Panc1 (cell line): ENCODE data around the gene RTF1. TPM values are rescaled to one million over a fixed set of nuclear protein-coding genes. Genes with fewer than 3 reads are reported as not detected.
"Not testable (repeated sequence)": the region's sequence is repeated elsewhere in the genome, so short reads cannot be mapped to it uniquely, and the experiment has no call there.

Experiments
- ATAC-seq: fragments of 200-7000 bp; cut with Tn5 transposase; 2 replicates; pipeline ENCODE4 v1.9.1; 2020; ENCODE audit warnings: mild to moderate bottlenecking, moderate library complexity
- BruUV-seq: library from RNA; stranded (reverse); fragments of 400-500 nt; replicated peaks from 2 replicates; lab custom pipeline; 2021; lab: Mats Ljungman, UMichigan
- CTCF ChIA-PET: fragments of 300-600 bp; sonication (Branson Sonifier 250); formaldehyde crosslinking; loops from one replicate; lab custom pipeline; 2022; ENCODE audit warnings: antibody characterized with exemption; lab: Charles Lee
- POLR2A ChIA-PET: fragments of 300-600 bp; sonication (Branson Sonifier 250); formaldehyde crosslinking; loops from one replicate; lab custom pipeline; 2022; ENCODE audit warnings: antibody characterized with exemption; lab: Charles Lee
- DNase-seq: peaks from one replicate; pipeline ENCODE4 v3.0.0-alpha.2; 2010; ENCODE audit warnings: low read depth, low spot score
- H3K27ac ChIP-seq: 2 replicates; pipeline ENCODE4 v1.5.1; 2011; ENCODE audit warnings: mild to moderate bottlenecking, low read length, inconsistent platforms
- H3K27me3 ChIP-seq: fragments of 200-500 bp; sonication (Bioruptor generic); 2 replicates; pipeline ENCODE4 v1.6.0; 2014; ENCODE audit warnings: low read length, inconsistent platforms; ENCODE audit not compliant: control insufficient read depth, insufficient read depth
- H3K36me3 ChIP-seq: fragments of 200-500 bp; sonication (Bioruptor generic); 2 replicates; pipeline ENCODE4 v1.5.1; 2014; ENCODE audit warnings: inconsistent platforms, mild to moderate bottlenecking, low read length, moderate library complexity; ENCODE audit not compliant: control insufficient read depth, insufficient read depth
- H3K4me1 ChIP-seq: 2 replicates; pipeline ENCODE4 v1.5.1; 2011; ENCODE audit warnings: inconsistent platforms, mild to moderate bottlenecking, low read length, moderate library complexity; ENCODE audit not compliant: control insufficient read depth, insufficient read depth
- H3K4me3 ChIP-seq, 2 experiments: 2 replicates each; pipeline ENCODE4 v1.5.1; 2011 to 2012; ENCODE audit warnings: low read depth in 2 of 2, low read length in 2 of 2, mild to moderate bottlenecking in 2 of 2, inconsistent platforms in 1 of 2, moderate library complexity in 1 of 2
- H3K9me3 ChIP-seq: fragments of 200-500 bp; sonication (Bioruptor generic); 2 replicates; pipeline ENCODE4 v1.5.1; 2014; ENCODE audit warnings: low read depth, mild to moderate bottlenecking, inconsistent platforms, low read length, moderate library complexity; ENCODE audit not compliant: control insufficient read depth, insufficient read depth
- CTCF ChIP-seq: fragments of 450-650 bp; IDR thresholded peaks from 2 replicates; pipeline ENCODE4 v1.5.1; 2017; ENCODE audit warnings: mild to moderate bottlenecking
- POLR2AphosphoS5 ChIP-seq: IDR thresholded peaks from 2 replicates; pipeline ENCODE4 v1.6.1; 2012; ENCODE audit warnings: mild to moderate bottlenecking, low read depth, low read length, moderate library complexity
- SIN3A ChIP-seq: IDR thresholded peaks from 2 replicates; pipeline ENCODE4 v1.6.1; 2012; ENCODE audit warnings: low read depth, mild to moderate bottlenecking, low read length, moderate library complexity, borderline replicate concordance; ENCODE audit not compliant: insufficient read depth
- TCF7L2 ChIP-seq: IDR thresholded peaks from 2 replicates; pipeline ENCODE4 v1.6.1; 2011; ENCODE audit warnings: mild to moderate bottlenecking, low read depth, low read length, inconsistent platforms
- in situ Hi-C: cut with HindIII; loops from 2 replicates; pipeline ENCODE4 v1.10.0; 2016; ENCODE audit warnings: low sequenced_read_pairs, low pct_unique_long_range_greater_than_20kb
- intact Hi-C: fragments of 100-400 bp; cut with micrococcal nuclease; formaldehyde crosslinking; loops from one replicate; pipeline ENCODE4 v1.10.0; 2022; ENCODE audit not compliant: unreplicated experiment
- total RNA-seq: library from RNA; stranded (reverse); gene quantifications from one replicate; pipeline ENCODE4 v1.2.1, GENCODE V29; 2021; ENCODE audit not compliant: unreplicated experiment
- TF ChIP-seq, protein P1 (sequence below), 2 experiments: IDR thresholded peaks; 2 replicates each; pipeline ENCODE4 v1.6.1; 2011 to 2012; ENCODE audit warnings: low read depth in 2 of 2, control low read depth in 1 of 2, low read length in 1 of 2, mild to moderate bottlenecking in 1 of 2, moderate library complexity in 1 of 2; ENCODE audit not compliant: insufficient read depth in 1 of 2

RTF1 gene
- total RNA-seq, 1 experiment from 2014 or later, result 43.5 TPM

DNA sequence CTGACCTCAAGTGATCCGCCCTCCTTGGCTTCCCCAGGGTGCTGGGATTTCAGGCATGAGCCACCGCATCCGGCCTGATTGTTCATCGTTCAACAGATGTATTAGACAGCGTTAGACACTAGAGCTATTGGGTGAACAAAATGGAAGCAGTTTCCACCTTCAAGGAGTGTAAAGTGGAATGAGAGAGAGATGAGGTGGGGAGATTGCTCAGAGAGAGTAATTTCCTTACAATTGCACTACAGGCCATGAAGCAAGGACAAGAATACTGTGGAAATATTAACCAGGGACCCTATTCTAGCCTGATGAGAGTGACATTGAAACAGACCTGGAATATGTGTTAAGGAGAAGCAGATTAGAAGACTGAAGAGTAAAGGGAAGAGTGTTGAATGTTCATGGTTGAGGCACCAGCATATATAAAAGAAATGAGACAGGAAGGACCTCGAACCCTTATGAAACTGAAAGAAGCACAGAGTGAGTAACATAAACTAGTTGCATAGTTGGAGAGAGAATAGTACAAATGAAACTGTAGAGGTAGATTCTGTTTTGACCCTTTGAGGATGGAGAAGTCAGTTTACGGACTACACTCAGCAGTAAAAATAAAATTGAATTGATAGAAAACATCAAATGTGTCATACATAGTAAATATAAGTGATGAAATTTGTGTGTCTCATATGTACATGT lies 7.2 kb downstream of the RTF1 start:
- DNase-seq (no peak), ATAC-seq (no peak)
- Histone ChIP-seq H3K9me3 (no peaks in the 10 kb centered on the region), H3K36me3 (no peaks in the 10 kb centered on the region), H3K27me3 (no peaks in the 10 kb centered on the region), H3K27ac (no peak overlapping the region), H3K4me3 (no peak overlapping the region), H3K4me1 (peaks cover 12% of the 10 kb centered on the region; the same call in 1 of the 2 replicates)
- CTCF ChIA-PET, result no interaction called here
- intact Hi-C loops (no loop called here), in situ Hi-C loops (no loop called here)
- POLR2A ChIA-PET, result no interaction called here
- BruUV-seq, result no TSS peak
- TF ChIP-seq POLR2AphosphoS5 (no peak), TCF7L2 (no peak), CTCF (no peak), SIN3A (no peak)
- TF ChIP-seq, protein P1, sequence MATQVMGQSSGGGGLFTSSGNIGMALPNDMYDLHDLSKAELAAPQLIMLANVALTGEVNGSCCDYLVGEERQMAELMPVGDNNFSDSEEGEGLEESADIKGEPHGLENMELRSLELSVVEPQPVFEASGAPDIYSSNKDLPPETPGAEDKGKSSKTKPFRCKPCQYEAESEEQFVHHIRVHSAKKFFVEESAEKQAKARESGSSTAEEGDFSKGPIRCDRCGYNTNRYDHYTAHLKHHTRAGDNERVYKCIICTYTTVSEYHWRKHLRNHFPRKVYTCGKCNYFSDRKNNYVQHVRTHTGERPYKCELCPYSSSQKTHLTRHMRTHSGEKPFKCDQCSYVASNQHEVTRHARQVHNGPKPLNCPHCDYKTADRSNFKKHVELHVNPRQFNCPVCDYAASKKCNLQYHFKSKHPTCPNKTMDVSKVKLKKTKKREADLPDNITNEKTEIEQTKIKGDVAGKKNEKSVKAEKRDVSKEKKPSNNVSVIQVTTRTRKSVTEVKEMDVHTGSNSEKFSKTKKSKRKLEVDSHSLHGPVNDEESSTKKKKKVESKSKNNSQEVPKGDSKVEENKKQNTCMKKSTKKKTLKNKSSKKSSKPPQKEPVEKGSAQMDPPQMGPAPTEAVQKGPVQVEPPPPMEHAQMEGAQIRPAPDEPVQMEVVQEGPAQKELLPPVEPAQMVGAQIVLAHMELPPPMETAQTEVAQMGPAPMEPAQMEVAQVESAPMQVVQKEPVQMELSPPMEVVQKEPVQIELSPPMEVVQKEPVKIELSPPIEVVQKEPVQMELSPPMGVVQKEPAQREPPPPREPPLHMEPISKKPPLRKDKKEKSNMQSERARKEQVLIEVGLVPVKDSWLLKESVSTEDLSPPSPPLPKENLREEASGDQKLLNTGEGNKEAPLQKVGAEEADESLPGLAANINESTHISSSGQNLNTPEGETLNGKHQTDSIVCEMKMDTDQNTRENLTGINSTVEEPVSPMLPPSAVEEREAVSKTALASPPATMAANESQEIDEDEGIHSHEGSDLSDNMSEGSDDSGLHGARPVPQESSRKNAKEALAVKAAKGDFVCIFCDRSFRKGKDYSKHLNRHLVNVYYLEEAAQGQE (IDR thresholded peaks at IDR 0.05; ENCODE audit: insufficient read depth in 1 of 2, low read depth in 2 of 2, low read length in 1 of 2), result no peak

GRCh38 chr15:41424809-41425208 lies 7.9 kb downstream of the RTF1 start:
- in situ Hi-C loops, result no loop called here
- 0 out of 2 replicates have a peak, but pooled peaks cover 8% of the 10 kb centered on the region for H3K4me1 ChIP-seq
- ATAC-seq (0 out of 2 replicates have a peak, but pooled peaks have one; percentile 36), DNase-seq (no peak)
- BruUV-seq, result no TSS peak
- H3K4me3 ChIP-seq, result no peak overlapping the region
- no peaks in the 10 kb centered on the region for H3K9me3 ChIP-seq
- no peak for TF ChIP-seq SIN3A
- TF ChIP-seq, protein P1 (IDR thresholded peaks at IDR 0.05; ENCODE audit: insufficient read depth in 1 of 2, low read depth in 2 of 2, low read length in 1 of 2), result no peak
- no peak for TF ChIP-seq TCF7L2
- TF ChIP-seq CTCF, result no peak
- TF ChIP-seq POLR2AphosphoS5, result no peak
- no peaks in the 10 kb centered on the region for H3K36me3 ChIP-seq
- no peak overlapping the region for H3K27ac ChIP-seq
- ChIA-PET POLR2A (no interaction called here), CTCF (no interaction called here)
- intact Hi-C loops, result no loop called here
- H3K27me3 ChIP-seq, result no peaks in the 10 kb centered on the region

DNA sequence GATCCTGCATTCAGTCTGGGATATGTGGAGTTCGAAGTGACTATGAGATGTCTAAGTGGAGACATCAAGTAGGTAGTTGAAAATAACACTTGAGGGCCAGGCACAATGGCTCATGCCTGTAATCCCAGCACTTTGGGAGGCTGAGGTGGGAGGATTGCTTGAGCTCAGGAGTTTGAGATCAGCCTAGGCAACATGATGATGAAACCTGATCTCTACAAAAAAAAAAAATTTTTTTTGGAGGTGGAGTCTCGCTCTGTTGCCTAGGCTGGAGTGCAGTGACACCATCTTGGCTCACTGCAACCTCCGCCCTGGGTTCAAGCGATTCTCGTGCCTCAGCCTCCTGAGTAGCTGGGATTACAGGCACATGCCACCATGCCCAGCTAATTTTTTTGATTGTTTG lies 9.0 kb downstream of the RTF1 start:
- ATAC-seq, intact Hi-C loops, in situ Hi-C loops, H3K27ac ChIP-seq, H3K9me3 ChIP-seq, H3K4me3 ChIP-seq, H3K36me3 ChIP-seq, H3K4me1 ChIP-seq, H3K27me3 ChIP-seq, DNase-seq, BruUV-seq: not testable (repeated sequence)
- CTCF ChIA-PET, result interaction anchor here (0.7 kb wide), 1 partner anchor 52 kb away, joined by 3 read pairs; no protein-coding TSS in a partner anchor
- POLR2A ChIA-PET, result interaction anchor here (0.7 kb wide), 1 partner anchor 58 kb away, joined by 5 read pairs; no protein-coding TSS in a partner anchor
